BE2C (cell line): ENCODE measurements around the gene RET.

ENCODE experiments used
- DNase-seq: peaks from one replicate; pipeline ENCODE4 v3.0.0-alpha.2; 2020
- H3K27me3 ChIP-seq: fragments of 250-450 bp; sonication (Bioruptor Pico); 2 replicates; pipeline ENCODE4 v1.5.1; 2020; ENCODE audit warnings: mild to moderate bottlenecking
- H3K36me3 ChIP-seq: fragments of 250-450 bp; sonication (Bioruptor Pico); 2 replicates; pipeline ENCODE4 v1.5.1; 2020; ENCODE audit warnings: mild to moderate bottlenecking
- H3K4me1 ChIP-seq: fragments of 250-450 bp; sonication (Bioruptor Pico); 2 replicates; pipeline ENCODE4 v1.5.1; 2020
- H3K4me3 ChIP-seq: 2 replicates; pipeline ENCODE4 v1.5.1; 2011; ENCODE audit warnings: low read depth, low read length
- H3K9me3 ChIP-seq: fragments of 250-450 bp; sonication (Bioruptor Pico); 2 replicates; pipeline ENCODE4 v1.5.1; 2020
- CTCF ChIP-seq: IDR thresholded peaks from 2 replicates; pipeline ENCODE4 v1.5.1; 2012; ENCODE audit warnings: mild to moderate bottlenecking, low read depth, low read length

Gene RET

DNA sequence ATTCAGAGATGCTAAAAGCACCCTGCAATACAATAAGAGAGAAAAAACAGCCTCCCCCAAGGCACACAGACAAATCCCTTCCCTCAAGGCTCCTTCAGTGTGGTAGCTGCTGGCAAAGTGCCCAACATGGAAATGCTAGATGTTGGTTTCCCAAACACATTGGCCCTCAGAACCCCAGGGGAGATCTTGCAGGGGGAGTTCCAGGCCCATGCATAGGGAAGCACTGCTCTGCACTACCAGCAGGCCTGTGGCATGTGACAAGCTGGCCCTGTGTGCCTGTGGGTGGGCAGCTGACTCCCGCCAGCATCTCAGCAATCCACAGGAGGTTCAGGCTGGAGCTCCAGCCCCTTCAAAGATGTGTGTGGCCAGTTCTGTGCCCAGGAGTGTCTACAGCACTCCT, 44.6 kb downstream of the RET start:
- Histone ChIP-seq H3K4me3 (no peak overlapping the region), H3K27me3 (no peaks in the 10 kb centered on the region), H3K4me1 (no peaks in the 10 kb centered on the region; the same call in 1 of the 2 replicates), H3K9me3 (no peaks in the 10 kb centered on the region), H3K36me3 (peaks cover 100% of the 10 kb centered on the region)
- no peak for TF ChIP-seq CTCF
- no peak for DNase-seq

DNA sequence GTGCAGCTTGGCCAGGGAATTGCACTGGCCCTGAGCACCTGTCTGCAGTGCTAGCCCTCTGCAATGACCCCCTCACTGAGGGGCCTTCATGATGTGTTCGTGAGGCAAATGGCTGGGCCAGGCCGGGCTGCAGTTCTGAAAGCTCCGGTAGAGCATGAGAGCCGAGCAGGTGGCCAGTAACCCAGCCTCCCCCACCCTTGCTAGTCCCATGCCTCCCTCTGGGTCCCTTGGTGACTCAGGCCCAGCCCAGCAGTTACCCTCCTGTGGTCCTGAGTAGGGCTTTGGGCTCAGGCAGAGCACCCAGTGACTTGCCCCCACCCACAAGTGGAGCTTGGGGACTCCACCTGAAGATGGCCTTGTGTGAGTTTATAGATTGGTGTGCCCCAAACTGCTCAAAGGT, 45.2 kb downstream of the RET start:
- H3K9me3 ChIP-seq = no peaks in the 10 kb centered on the region
- TF ChIP-seq CTCF = no peak
- no peak for DNase-seq
- no peaks in the 10 kb centered on the region for H3K27me3 ChIP-seq
- H3K4me1 ChIP-seq = no peaks in the 10 kb centered on the region; the same call in 1 of the 2 replicates
- H3K4me3 ChIP-seq = no peak overlapping the region
- peaks cover 100% of the 10 kb centered on the region for H3K36me3 ChIP-seq

DNA sequence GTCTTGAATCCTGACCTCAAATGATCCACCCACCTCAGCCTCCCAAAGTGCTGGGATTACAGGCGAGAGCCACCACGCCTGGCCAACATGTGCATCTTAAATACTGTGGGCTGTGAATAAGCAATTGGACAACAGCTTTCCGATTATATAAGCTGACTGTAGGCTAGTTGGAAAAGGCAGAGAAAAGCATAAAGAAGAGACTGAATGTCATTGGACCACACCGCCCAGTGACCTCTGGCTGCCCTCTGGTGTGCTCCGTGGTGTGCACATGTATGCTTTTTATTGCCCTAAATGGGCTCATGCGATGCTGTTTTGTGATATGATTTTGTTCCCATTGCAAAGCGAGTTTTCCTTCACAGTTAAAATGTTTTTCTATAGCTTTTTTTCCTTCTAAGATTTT, 46.0 kb downstream of the RET start:
- no peak for TF ChIP-seq CTCF

DNA sequence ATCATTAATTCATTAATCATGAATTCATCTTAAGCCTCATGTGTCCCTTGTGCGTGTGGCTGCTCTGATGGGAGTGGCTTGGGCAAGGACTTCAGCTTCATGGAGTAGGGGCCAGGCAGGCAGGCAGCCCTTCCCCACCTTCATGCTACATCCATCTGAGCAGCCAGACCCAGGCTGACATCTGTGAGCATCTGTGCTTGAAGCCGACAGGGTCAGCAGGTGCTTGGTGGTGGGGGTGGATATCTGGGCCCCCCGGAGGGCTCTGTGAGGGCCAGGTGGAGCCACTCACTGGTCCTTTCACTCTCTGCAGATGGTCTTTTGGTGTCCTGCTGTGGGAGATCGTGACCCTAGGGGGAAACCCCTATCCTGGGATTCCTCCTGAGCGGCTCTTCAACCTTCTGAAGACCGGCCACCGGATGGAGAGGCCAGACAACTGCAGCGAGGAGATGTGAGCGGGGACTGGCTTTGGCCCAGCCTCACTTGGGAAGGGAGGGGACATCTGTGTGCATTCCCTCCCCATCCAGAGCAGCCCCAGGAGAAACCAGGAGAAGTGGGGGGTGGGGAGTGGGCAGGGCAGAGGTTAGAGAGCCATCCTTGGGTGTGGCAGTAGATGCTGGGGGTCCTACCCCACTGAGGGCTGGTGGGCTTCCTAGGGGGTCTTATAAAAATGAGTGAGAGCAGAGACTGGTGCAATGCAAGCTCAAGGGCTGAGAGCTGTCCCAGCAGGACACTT, 46.7 kb downstream of the RET start:
- Histone ChIP-seq H3K4me3 (no peak overlapping the region), H3K9me3 (no peaks in the 10 kb centered on the region), H3K36me3 (peaks cover 100% of the 10 kb centered on the region), H3K4me1 (no peaks in the 10 kb centered on the region), H3K27me3 (no peaks in the 10 kb centered on the region)
- TF ChIP-seq CTCF = no peak
- no peak for DNase-seq

More for the DNA sequence above, 46.0 kb downstream of the RET start:
- no peaks in the 10 kb centered on the region for H3K27me3 ChIP-seq
- H3K4me3 ChIP-seq = no peak overlapping the region
- H3K36me3 ChIP-seq = peaks cover 100% of the 10 kb centered on the region
- H3K4me1 ChIP-seq = no peaks in the 10 kb centered on the region; the same call in 1 of the 2 replicates
- DNase-seq = no peak
- H3K9me3 ChIP-seq = no peaks in the 10 kb centered on the region

GRCh38 chr10:43124094-43124521, 47.2 kb downstream of the RET start:
- no peaks in the 10 kb centered on the region for H3K27me3 ChIP-seq
- no peaks in the 10 kb centered on the region for H3K9me3 ChIP-seq
- H3K4me1 ChIP-seq = no peaks in the 10 kb centered on the region
- no peak for DNase-seq
- no peak for TF ChIP-seq CTCF
- H3K36me3 ChIP-seq = peaks cover 100% of the 10 kb centered on the region
- no peak overlapping the region for H3K4me3 ChIP-seq

GRCh38 chr10:43124574-43125273, 47.9 kb downstream of the RET start:
- no peak overlapping the region for H3K4me3 ChIP-seq
- H3K4me1 ChIP-seq = no peaks in the 10 kb centered on the region
- peaks cover 100% of the 10 kb centered on the region for H3K36me3 ChIP-seq
- H3K9me3 ChIP-seq = no peaks in the 10 kb centered on the region
- no peak for DNase-seq
- no peaks in the 10 kb centered on the region for H3K27me3 ChIP-seq
- no peak for TF ChIP-seq CTCF
